Sigmoid colon (tissue), 4 donors: ENCODE results near the gene THSD8.

ENCODE experiments used
- CTCF ChIP-seq, 4 experiments: fragments of 450-650 bp in 3 of 4; fragments of 200-600 bp in 1 of 4; IDR thresholded peaks; one replicate each; pipeline ENCODE4 v1.5.1; 2016 to 2019; ENCODE audit warnings: antibody characterized with exemption in 4 of 4, mild to moderate bottlenecking in 3 of 4, moderate library complexity in 2 of 4
- EP300 ChIP-seq, 4 donors: sonication (generic); formaldehyde crosslinking; IDR thresholded peaks; one replicate each; pipeline ENCODE4 v1.6.1; 2017; ENCODE audit warnings: antibody characterized with exemption in 4 of 4

GRCh38 chr19:12821761-12822160 lies 19.9 kb downstream of the THSD8 start:
- TF ChIP-seq CTCF (IDR thresholded peaks at IDR 0.05): no peak
- TF ChIP-seq EP300 (IDR thresholded peaks at IDR 0.05): no peak
